ENCODE results near the gene CHD6.

CHD6 gene

GRCh38 chr20:41457173-41457857 is 160.9 kb downstream of the CHD6 start:
- DNase-seq: no peak

GRCh38 chr20:41456351-41456750 is 161.8 kb downstream of the CHD6 start:
- no peak for DNase-seq

GRCh38 chr20:41454250-41454649 is 163.9 kb downstream of the CHD6 start:
- no peak for DNase-seq

GRCh38 chr20:41453010-41453950 is 164.9 kb downstream of the CHD6 start:
- DNase-seq: no peak

GRCh38 chr20:41452226-41452625 is 166.0 kb downstream of the CHD6 start:
- no peak for DNase-seq

GRCh38 chr20:41447006-41447405 is 171.2 kb downstream of the CHD6 start:
- DNase-seq: no peak

- no peak for DNase-seq
Measured at GRCh38 chr20:41446456-41446855, 171.7 kb downstream of the CHD6 start.

- DNase-seq: no peak
Measured at GRCh38 chr20:41444821-41445220, 173.4 kb downstream of the CHD6 start.

- no peak for DNase-seq
Measured at GRCh38 chr20:41443691-41444090, 174.5 kb downstream of the CHD6 start.

- DNase-seq: no peak
Measured at GRCh38 chr20:41440882-41441281, 177.3 kb downstream of the CHD6 start.

- no peak for DNase-seq
Measured at GRCh38 chr20:41437836-41438235, 180.3 kb downstream of the CHD6 start.

GRCh38 chr20:41436679-41437078 is 181.5 kb downstream of the CHD6 start:
- no peak for DNase-seq

GRCh38 chr20:41433203-41433602 is 185.0 kb downstream of the CHD6 start:
- DNase-seq: no peak

GRCh38 chr20:41432746-41433145 is 185.4 kb downstream of the CHD6 start:
- no peak for DNase-seq

- no peak for DNase-seq
Measured at GRCh38 chr20:41428285-41428684, 189.9 kb downstream of the CHD6 start.

- DNase-seq: no peak
Measured at GRCh38 chr20:41427833-41428232, 190.3 kb downstream of the CHD6 start.

GRCh38 chr20:41426976-41427375 is 191.2 kb downstream of the CHD6 start:
- DNase-seq: no peak

- DNase-seq: no peak
Measured at GRCh38 chr20:41426086-41426830, 191.9 kb downstream of the CHD6 start.

- no peak for DNase-seq
Measured at GRCh38 chr20:41425180-41425884, 192.8 kb downstream of the CHD6 start.

- DNase-seq: no peak
Measured at GRCh38 chr20:41424546-41424945, 193.6 kb downstream of the CHD6 start.

- no peak for DNase-seq
Measured at GRCh38 chr20:41424011-41424410, 194.2 kb downstream of the CHD6 start.

GRCh38 chr20:41422953-41423352 is 195.2 kb downstream of the CHD6 start:
- no peak for DNase-seq
